Trophoblast cell (in vitro differentiated cells and primary cell): ENCODE measurements around the gene GAL3ST2.

Experiments used
- DNase-seq, 2 donors: peaks; one replicate each; pipeline ENCODE4 v3.0.0-alpha.2; 2016
- H2AFZ ChIP-seq: 2 replicates; pipeline ENCODE4 v1.6.1; 2013; ENCODE audit warnings: low read length, moderate library complexity, mild to moderate bottlenecking; ENCODE audit not compliant: insufficient read depth, poor library complexity
- H2AK5ac ChIP-seq: 2 replicates; pipeline ENCODE4 v1.6.1; 2013; ENCODE audit warnings: mild to moderate bottlenecking, low read length
- H2BK120ac ChIP-seq: 2 replicates; pipeline ENCODE4 v1.6.1; 2013; ENCODE audit warnings: low read length, mild to moderate bottlenecking, moderate library complexity; ENCODE audit not compliant: insufficient read depth, poor library complexity
- H2BK12ac ChIP-seq: 2 replicates; pipeline ENCODE4 v1.6.1; 2013; ENCODE audit warnings: mild to moderate bottlenecking, low read length, moderate library complexity
- H2BK5ac ChIP-seq: 2 replicates; pipeline ENCODE4 v1.6.1; 2013; ENCODE audit warnings: low read length, low read depth, moderate library complexity, mild to moderate bottlenecking; ENCODE audit not compliant: poor library complexity
- H3K14ac ChIP-seq: 2 replicates; pipeline ENCODE4 v1.6.1; 2013; ENCODE audit warnings: mild to moderate bottlenecking, low read length
- H3K18ac ChIP-seq: 2 replicates; pipeline ENCODE4 v1.6.1; 2013; ENCODE audit warnings: mild to moderate bottlenecking, low read length
- H3K23ac ChIP-seq: 2 replicates; pipeline ENCODE4 v1.6.1; 2013; ENCODE audit warnings: low read length
- H3K27ac ChIP-seq: 2 replicates; pipeline ENCODE4 v1.5.1; 2013; ENCODE audit warnings: low read depth, mild to moderate bottlenecking, inconsistent platforms, low read length, moderate library complexity
- H3K27me3 ChIP-seq: 2 replicates; pipeline ENCODE4 v1.6.1; 2013; ENCODE audit warnings: inconsistent platforms, mild to moderate bottlenecking, low read length, moderate library complexity; ENCODE audit not compliant: insufficient read depth
- H3K36me3 ChIP-seq, 2 experiments: 1 replicate in 1 of 2; 2 replicates in 1 of 2; pipeline ENCODE4 v1.6.1; 2013; ENCODE audit warnings: low read length in 2 of 2, mild to moderate bottlenecking in 2 of 2, moderate library complexity in 1 of 2; ENCODE audit not compliant: insufficient read depth in 2 of 2, control insufficient read depth in 1 of 2
- H3K4ac ChIP-seq: 2 replicates; pipeline ENCODE4 v1.6.1; 2013; ENCODE audit warnings: low read depth, mild to moderate bottlenecking, low read length, moderate library complexity
- H3K4me1 ChIP-seq, 2 experiments: 1 replicate in 1 of 2; 2 replicates in 1 of 2; pipeline ENCODE4 v1.6.1; 2013; ENCODE audit warnings: low read length in 2 of 2, mild to moderate bottlenecking in 2 of 2, moderate library complexity in 1 of 2; ENCODE audit not compliant: insufficient read depth in 2 of 2, control insufficient read depth in 1 of 2
- H3K4me2 ChIP-seq: 2 replicates; pipeline ENCODE4 v1.6.1; 2013; ENCODE audit warnings: inconsistent platforms, mild to moderate bottlenecking, low read length, moderate library complexity
- H3K4me3 ChIP-seq: 2 replicates; pipeline ENCODE4 v1.5.1; 2013; ENCODE audit warnings: mild to moderate bottlenecking, low read depth, low read length, inconsistent platforms
- H3K79me1 ChIP-seq: one replicate; pipeline ENCODE4 v1.6.1; 2013; ENCODE audit warnings: low read length
- H3K79me2 ChIP-seq: 2 replicates; pipeline ENCODE4 v1.6.1; 2013; ENCODE audit warnings: low read length, mild to moderate bottlenecking; ENCODE audit not compliant: control insufficient read depth, insufficient read depth, poor library complexity
- H3K9ac ChIP-seq: 2 replicates; pipeline ENCODE4 v1.6.1; 2013; ENCODE audit warnings: mild to moderate bottlenecking, low read length
- H3K9me3 ChIP-seq: 2 replicates; pipeline ENCODE4 v1.6.1; 2013; ENCODE audit warnings: low read depth, mild to moderate bottlenecking, control low read depth, inconsistent platforms, low read length; ENCODE audit not compliant: insufficient read depth
- H4K12ac ChIP-seq: 2 replicates; pipeline ENCODE4 v1.6.1; 2013; ENCODE audit warnings: low read depth, mild to moderate bottlenecking, low read length, moderate library complexity
- H4K8ac ChIP-seq: 2 replicates; pipeline ENCODE4 v1.6.1; 2013; ENCODE audit warnings: low read depth, mild to moderate bottlenecking, low read length, moderate library complexity
- H4K91ac ChIP-seq: one replicate; pipeline ENCODE4 v1.6.1; 2013; ENCODE audit warnings: low read depth, mild to moderate bottlenecking, low read length, moderate library complexity
- WGBS: extraction: QIAGEN DNeasy Blood & Tissue Kit; methylation state at CpG from one replicate; pipeline ENCODE4 v1.1.7; 2013; ENCODE audit warnings: missing lambda C conversion rate; ENCODE audit not compliant: insufficient read length, insufficient coverage; ENCODE audit errors: extremely low coverage; 5-methylcytosine and 5-hydroxymethylcytosine counted together

GAL3ST2 gene

GRCh38 chr2:241852116-241852980 lies 75.7 kb downstream of the GAL3ST2 start:
- no peak overlapping the region for H2BK12ac ChIP-seq
- no peak overlapping the region for H2AFZ ChIP-seq
- no peak overlapping the region for H3K18ac ChIP-seq
- H3K4me3 ChIP-seq = no peak overlapping the region
- H3K4ac ChIP-seq = no peak overlapping the region
- H3K36me3 ChIP-seq = no peaks in the 10 kb centered on the region
- H3K4me2 ChIP-seq = no peak overlapping the region
- no peak overlapping the region for H4K91ac ChIP-seq
- H3K23ac ChIP-seq = no peak overlapping the region
- H2BK5ac ChIP-seq = no peak overlapping the region
- H3K79me1 ChIP-seq = no peaks in the 10 kb centered on the region
- H3K27me3 ChIP-seq = no peaks in the 10 kb centered on the region
- peaks cover 3% of the 10 kb centered on the region for H3K9me3 ChIP-seq
- no peak overlapping the region for H3K9ac ChIP-seq
- no peak overlapping the region for H2AK5ac ChIP-seq
- DNase-seq = no peak
- H4K12ac ChIP-seq = no peak overlapping the region
- no peaks in the 10 kb centered on the region for H3K4me1 ChIP-seq
- no CpG with 5 or more reads among the region's 39 CpGs for WGBS
- no peak overlapping the region for H3K14ac ChIP-seq
- H3K27ac ChIP-seq = no peak overlapping the region
- no peak overlapping the region for H2BK120ac ChIP-seq
- H3K79me2 ChIP-seq = no peaks in the 10 kb centered on the region
- H4K8ac ChIP-seq = no peak overlapping the region

GRCh38 chr2:241852981-241853631 lies 76.5 kb downstream of the GAL3ST2 start:
- H2BK5ac ChIP-seq = no peak overlapping the region
- no peak overlapping the region for H3K27ac ChIP-seq
- H3K14ac ChIP-seq = no peak overlapping the region
- no peaks in the 10 kb centered on the region for H3K36me3 ChIP-seq
- H2BK120ac ChIP-seq = no peak overlapping the region
- H3K79me1 ChIP-seq = no peaks in the 10 kb centered on the region
- H3K79me2 ChIP-seq = no peaks in the 10 kb centered on the region
- no peak for DNase-seq
- no peak overlapping the region for H3K4ac ChIP-seq
- no peak overlapping the region for H4K12ac ChIP-seq
- peaks cover 3% of the 10 kb centered on the region for H3K9me3 ChIP-seq
- H3K9ac ChIP-seq = no peak overlapping the region
- H2BK12ac ChIP-seq = no peak overlapping the region
- no peak overlapping the region for H3K4me2 ChIP-seq
- no peak overlapping the region for H3K4me3 ChIP-seq
- no peak overlapping the region for H4K8ac ChIP-seq
- no peaks in the 10 kb centered on the region for H3K4me1 ChIP-seq
- no peaks in the 10 kb centered on the region for H3K27me3 ChIP-seq
- no peak overlapping the region for H4K91ac ChIP-seq
- no peak overlapping the region for H2AFZ ChIP-seq
- no CpG with 5 or more reads among the region's 10 CpGs for WGBS
- no peak overlapping the region for H2AK5ac ChIP-seq
- H3K23ac ChIP-seq = no peak overlapping the region
- no peak overlapping the region for H3K18ac ChIP-seq
